HG03565 (cell line): ENCODE results near the gene YY1AP1.
"Not testable (repeated sequence)": the region's sequence is repeated elsewhere in the genome, so short reads cannot be mapped to it uniquely, and the experiment has no call there.

Source experiments
- ATAC-seq: cut with Tn5 transposase; IDR thresholded peaks from one replicate; pipeline ENCODE4 v1.9.1; 2021; ENCODE audit warnings: mild to moderate bottlenecking, moderate library complexity; ENCODE audit not compliant: unreplicated experiment

YY1AP1 gene

GRCh38 chr1:155696524-155696923 is 8.0 kb upstream of the YY1AP1 start:
- no peak for ATAC-seq

GRCh38 chr1:155695608-155696007 is 7.0 kb upstream of the YY1AP1 start:
- ATAC-seq: no peak

- ATAC-seq: no peak
These were observed 6.5 kb upstream of the YY1AP1 start for GRCh38 chr1:155695072-155695471.

GRCh38 chr1:155694167-155694566 is 5.6 kb upstream of the YY1AP1 start:
- no peak for ATAC-seq

GRCh38 chr1:155691992-155692528 is 3.5 kb upstream of the YY1AP1 start:
- ATAC-seq: no peak

GRCh38 chr1:155689081-155689607 is 570 bp upstream of the YY1AP1 start, which contains the start of gene DAP3:
Gene DAP3, plus strand, starts transcription at chr1:155689091. Its CDS starts 20,689 bp downstream, at chr1:155709780.
- ATAC-seq: not testable (repeated sequence)

GRCh38 chr1:155687705-155688323 is 760 bp downstream of the YY1AP1 start:
- ATAC-seq: not testable (repeated sequence)

GRCh38 chr1:155681776-155682175 is 6.8 kb downstream of the YY1AP1 start:
- no peak for ATAC-seq

- ATAC-seq: no peak
These were observed 8.0 kb downstream of the YY1AP1 start for GRCh38 chr1:155680531-155680930.

- ATAC-seq: not testable (repeated sequence)
These were observed 9.6 kb downstream of the YY1AP1 start for GRCh38 chr1:155678992-155679391.

- ATAC-seq: no peak
These were observed 10.5 kb downstream of the YY1AP1 start for GRCh38 chr1:155678027-155678426.

GRCh38 chr1:155673003-155673402 is 15.6 kb downstream of the YY1AP1 start:
- no peak for ATAC-seq

- no peak for ATAC-seq
These were observed 16.8 kb downstream of the YY1AP1 start for GRCh38 chr1:155671750-155672149.

GRCh38 chr1:155669233-155670162 is 19.1 kb downstream of the YY1AP1 start:
- ATAC-seq: no peak

GRCh38 chr1:155661239-155661638 is 27.3 kb downstream of the YY1AP1 start:
- ATAC-seq: not testable (repeated sequence)

GRCh38 chr1:155657463-155657862 is 31.1 kb downstream of the YY1AP1 start:
- ATAC-seq: no peak

- ATAC-seq: no peak
These were observed 35.6 kb downstream of the YY1AP1 start for GRCh38 chr1:155652951-155653350.

GRCh38 chr1:155651861-155652661 is 36.5 kb downstream of the YY1AP1 start:
- no peak for ATAC-seq

GRCh38 chr1:155650231-155650757 is 38.3 kb downstream of the YY1AP1 start:
- ATAC-seq: no peak

- ATAC-seq: no peak
These were observed 38.9 kb downstream of the YY1AP1 start for GRCh38 chr1:155649676-155650075.
